Activated CD8-positive, alpha-beta memory T cell treated with anti-CD3 and anti-CD28 coated beads, Interleukin-2, amount 10 ng/mL, durations not matched to agents 7 days and 5 days (primary cell): ENCODE results near the gene SLFNL1. TPM values are rescaled to one million over a fixed set of nuclear protein-coding genes. Genes with fewer than 3 reads are reported as not detected.

Experiments
- total RNA-seq, 2 experiments: library from RNA; stranded (reverse); gene quantifications; one replicate each; pipeline ENCODE4 v1.2.3, GENCODE V29; 2021

The SLFNL1 gene
- total RNA-seq, 2 experiments from 2014 or later: 0.12 to 0.35 TPM

Other genes with a start within 250 kb of the SLFNL1 start
- gene KCNQ4, start 237.9 kb downstream of the SLFNL1 start, total RNA-seq: under 1 TPM; 0.12 to 0.44 TPM
- gene CITED4, start 159.4 kb downstream of the SLFNL1 start, total RNA-seq: 1 to 10 TPM; 2.9 to 4.4 TPM
- 10 to 100 TPM; 77.1 to 94.1 TPM for gene CTPS1, start 42.0 kb downstream of the SLFNL1 start, total RNA-seq
- gene SCMH1, start 220.6 kb upstream of the SLFNL1 start, total RNA-seq: 10 to 100 TPM; 20.3 to 30.0 TPM